GM10248 (cell line): ENCODE data around the gene NUP62CL.
"Not testable (repeated sequence)": the region's sequence is repeated elsewhere in the genome, so short reads cannot be mapped to it uniquely, and the experiment has no call there.

ENCODE experiments used
- CTCF ChIA-PET: fragments of 300-600 bp; sonication (Branson Sonifier 250); formaldehyde crosslinking; extraction: SDS; loops from one replicate; lab custom pipeline; 2021; ENCODE audit warnings: antibody characterized with exemption; lab: Yijun Ruan, JAX
- POLR2A ChIA-PET: fragments of 350-650 bp; sonication (Branson Sonifier 250); formaldehyde crosslinking; extraction: SDS; loops from one replicate; lab custom pipeline; 2020; ENCODE audit warnings: antibody characterized with exemption; lab: Yijun Ruan, JAX
- DNase-seq: peaks from one replicate; pipeline ENCODE4 v3.0.0; 2012; ENCODE audit errors: extremely low spot score
- TF ChIP-seq, protein P1 (sequence below): IDR thresholded peaks from 2 replicates; pipeline ENCODE4 v1.5.1; 2012; ENCODE audit warnings: mild to moderate bottlenecking, low read depth; ENCODE audit errors: extremely low read depth, missing control alignments, control extremely low read depth

Gene NUP62CL

GRCh38 chrX:107207089-107207488 lies 856 bp upstream of the NUP62CL start:
- ChIA-PET CTCF (no interaction called here), POLR2A (no interaction called here)
- peak; percentile 5 for DNase-seq
- TF ChIP-seq, protein P1, sequence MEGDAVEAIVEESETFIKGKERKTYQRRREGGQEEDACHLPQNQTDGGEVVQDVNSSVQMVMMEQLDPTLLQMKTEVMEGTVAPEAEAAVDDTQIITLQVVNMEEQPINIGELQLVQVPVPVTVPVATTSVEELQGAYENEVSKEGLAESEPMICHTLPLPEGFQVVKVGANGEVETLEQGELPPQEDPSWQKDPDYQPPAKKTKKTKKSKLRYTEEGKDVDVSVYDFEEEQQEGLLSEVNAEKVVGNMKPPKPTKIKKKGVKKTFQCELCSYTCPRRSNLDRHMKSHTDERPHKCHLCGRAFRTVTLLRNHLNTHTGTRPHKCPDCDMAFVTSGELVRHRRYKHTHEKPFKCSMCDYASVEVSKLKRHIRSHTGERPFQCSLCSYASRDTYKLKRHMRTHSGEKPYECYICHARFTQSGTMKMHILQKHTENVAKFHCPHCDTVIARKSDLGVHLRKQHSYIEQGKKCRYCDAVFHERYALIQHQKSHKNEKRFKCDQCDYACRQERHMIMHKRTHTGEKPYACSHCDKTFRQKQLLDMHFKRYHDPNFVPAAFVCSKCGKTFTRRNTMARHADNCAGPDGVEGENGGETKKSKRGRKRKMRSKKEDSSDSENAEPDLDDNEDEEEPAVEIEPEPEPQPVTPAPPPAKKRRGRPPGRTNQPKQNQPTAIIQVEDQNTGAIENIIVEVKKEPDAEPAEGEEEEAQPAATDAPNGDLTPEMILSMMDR, result no peak

DNA sequence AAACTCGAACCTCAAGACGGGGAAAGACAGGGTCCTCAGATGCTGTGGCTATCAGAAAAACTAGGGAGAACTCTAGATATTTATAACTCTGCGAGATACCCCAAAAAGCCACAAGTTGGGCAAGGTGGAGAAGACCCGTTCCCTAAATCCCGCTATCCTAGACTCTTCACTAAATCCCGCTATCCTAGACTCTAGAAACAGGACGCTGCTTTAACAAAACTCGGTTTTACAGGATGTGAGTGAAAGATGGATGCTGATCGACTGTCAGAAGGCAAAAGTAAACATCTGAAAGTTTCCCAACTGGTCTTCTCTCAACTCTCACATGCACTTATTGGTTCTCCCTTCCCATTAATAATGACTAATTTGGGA lies 448 bp upstream of the NUP62CL start:
- DNase-seq, result no peak
- ChIA-PET POLR2A (interaction anchor here (0.6 kb wide), 1 partner anchor 169 kb away, joined by 5 read pairs; no protein-coding TSS in a partner anchor), CTCF (no interaction called here)
- TF ChIP-seq, protein P1, result no peak

DNA sequence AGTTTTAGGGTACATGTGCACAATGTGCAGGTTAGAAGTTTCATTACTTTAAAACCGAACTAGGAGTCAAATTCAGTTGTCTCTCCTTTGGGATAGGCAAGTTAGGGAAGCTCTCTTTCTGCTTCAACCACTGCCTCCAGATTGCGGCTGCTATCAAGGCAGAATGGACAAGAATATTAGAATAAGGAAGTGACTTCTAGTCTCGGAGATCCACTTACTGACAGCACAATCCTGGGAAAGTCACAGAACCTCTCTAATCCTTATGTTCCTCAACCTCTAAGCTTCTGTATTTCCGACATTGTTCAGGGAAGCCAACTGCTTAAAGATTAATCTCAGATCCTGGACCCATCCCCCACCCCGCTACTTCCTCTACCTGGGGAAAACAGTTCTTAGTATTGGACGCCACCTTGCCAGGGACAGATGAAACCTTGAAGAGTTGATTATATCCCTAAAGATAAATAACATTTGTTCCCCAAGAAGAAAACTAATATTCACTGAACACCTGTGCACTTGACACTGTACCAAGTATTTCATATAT lies 2.1 kb downstream of the NUP62CL start:
- POLR2A ChIA-PET, result no interaction called here

DNA sequence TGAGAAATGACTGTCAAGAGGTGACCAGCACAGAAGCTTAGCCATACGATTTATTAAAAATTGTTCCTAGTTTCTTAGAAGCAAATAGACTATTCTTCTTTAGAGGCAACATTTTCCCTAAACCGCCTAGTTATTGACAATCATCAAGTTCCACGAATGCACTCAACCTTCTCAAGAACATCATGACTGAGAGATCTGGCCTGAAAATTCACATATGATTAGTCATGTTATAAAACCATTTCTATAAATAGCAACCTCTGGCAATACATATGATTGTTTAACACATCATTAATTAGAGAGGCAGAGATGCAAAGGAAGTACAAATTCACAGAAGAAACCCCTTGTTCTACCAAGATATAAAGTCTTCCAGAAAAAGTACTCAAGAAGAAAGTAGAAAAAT lies 6.7 kb downstream of the NUP62CL start:
- ChIA-PET CTCF (no interaction called here), POLR2A (no interaction called here)
- TF ChIP-seq, protein P1, result no peak
- no peak for DNase-seq

More for the DNA sequence above, 2.1 kb downstream of the NUP62CL start:
- CTCF ChIA-PET, result no interaction called here
- DNase-seq, result no peak
- TF ChIP-seq, protein P1, result no peak

GRCh38 chrX:107198074-107198473 lies 8.2 kb downstream of the NUP62CL start:
- DNase-seq, POLR2A ChIA-PET, CTCF ChIA-PET: not testable (repeated sequence)

DNA sequence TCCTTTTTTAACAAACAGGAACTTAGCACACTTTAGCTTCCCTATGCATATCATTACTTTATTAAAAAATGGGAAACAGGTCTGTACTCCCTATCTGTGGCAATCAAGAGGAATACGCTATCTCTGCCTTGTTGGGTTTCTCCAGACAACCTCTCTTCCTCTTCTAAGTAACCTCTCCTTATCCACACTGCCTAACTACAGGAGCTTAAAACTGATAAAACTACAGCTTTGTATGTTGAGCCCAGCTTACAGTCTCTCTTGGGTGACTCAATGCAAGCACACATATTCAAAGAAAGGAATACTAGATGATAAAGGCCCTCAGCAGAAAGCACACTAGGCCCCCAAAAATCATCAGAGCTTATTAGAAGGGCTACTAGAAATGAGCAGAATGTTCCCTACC lies 8.9 kb downstream of the NUP62CL start:
- POLR2A ChIA-PET, result no interaction called here
- DNase-seq, result no peak
- TF ChIP-seq, protein P1, result no peak
- CTCF ChIA-PET, result no interaction called here

DNA sequence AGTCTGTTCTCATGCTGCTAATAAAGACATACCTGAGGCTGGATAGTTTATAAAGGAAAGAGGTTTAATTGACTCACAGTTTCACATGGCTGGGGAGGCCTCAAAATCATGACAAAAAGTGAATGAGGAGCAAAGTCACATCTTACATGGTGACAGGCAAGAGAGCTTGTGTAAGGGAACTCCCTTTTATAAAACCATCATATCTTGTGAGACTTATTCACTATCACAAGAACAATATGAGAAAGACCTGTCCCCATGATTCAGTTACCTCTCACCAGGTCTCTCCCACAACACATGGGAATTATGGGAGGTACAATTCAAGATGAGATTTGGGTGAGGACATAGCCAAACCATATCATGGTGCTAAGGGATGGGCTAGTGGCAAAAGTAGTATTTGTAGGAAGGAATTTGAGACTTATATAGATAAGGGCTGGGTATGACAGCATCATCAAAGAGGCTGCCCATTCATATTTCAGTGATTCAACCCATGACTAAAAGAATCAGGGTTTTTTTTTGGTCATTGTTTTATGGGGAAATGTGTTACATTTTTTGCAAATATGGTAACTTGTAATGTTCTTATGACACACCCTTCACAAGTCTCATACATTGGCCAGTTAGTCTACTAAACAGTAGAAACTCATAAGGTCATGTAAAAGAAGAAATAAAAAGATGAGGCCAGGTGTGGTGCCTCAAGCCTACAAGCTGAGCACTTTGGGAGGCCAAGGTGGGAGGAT lies 34.7 kb downstream of the NUP62CL start:
- CTCF ChIA-PET, result no interaction called here

More for the DNA sequence above, 34.7 kb downstream of the NUP62CL start:
- DNase-seq, result no peak
- TF ChIP-seq, protein P1, result no peak
- POLR2A ChIA-PET, result no interaction called here
